H1 (cell line): ENCODE measurements around the gene SLC16A8. TPM values are rescaled to one million over a fixed set of nuclear protein-coding genes. Genes with fewer than 3 reads are reported as not detected.

Experiments
- ASH2L ChIP-seq: fragments of 200-600, 300-600 bp; sonication (generic); IDR thresholded peaks from one replicate; pipeline ENCODE4 v1.7.1; 2017; ENCODE audit warnings: low read length
- BCL11A ChIP-seq, 2 experiments: IDR thresholded peaks; one replicate each; pipeline ENCODE4 v1.6.1; 2011; ENCODE audit warnings: low read depth in 2 of 2, low read length in 2 of 2, mild to moderate bottlenecking in 2 of 2
- CBX5 ChIP-seq: fragments of 300-800, 300-1000 bp; sonication (generic); IDR thresholded peaks from 2 replicates; pipeline ENCODE4 v1.7.1; 2016; ENCODE audit warnings: antibody characterized with exemption, low read length, low read depth
- CREB1 ChIP-seq: IDR thresholded peaks from 2 replicates; pipeline ENCODE4 v1.6.1; 2012; ENCODE audit warnings: inconsistent platforms
- EGR1 ChIP-seq: IDR thresholded peaks from 2 replicates; pipeline ENCODE4 v1.6.1; 2011; ENCODE audit warnings: low read depth, low read length, borderline replicate concordance
- EP300 ChIP-seq, 2 experiments: IDR thresholded peaks; 1 replicate in 1 of 2; 2 replicates in 1 of 2; pipeline ENCODE4 v1.6.1; 2011 to 2012; ENCODE audit warnings: low read depth in 2 of 2, low read length in 2 of 2, mild to moderate bottlenecking in 2 of 2, borderline replicate concordance in 1 of 2, inconsistent platforms in 1 of 2, moderate library complexity in 1 of 2
- EZH2 ChIP-seq: fragments of 200-600 bp; sonication (generic); IDR thresholded peaks from 2 replicates; pipeline ENCODE4 v1.7.1; 2012; ENCODE audit warnings: low read depth, mild to moderate bottlenecking, moderate library complexity, low read length, inconsistent platforms; ENCODE audit not compliant: severe bottlenecking
- GABPA ChIP-seq: IDR thresholded peaks from 2 replicates; pipeline ENCODE4 v1.6.1; 2011; ENCODE audit warnings: mild to moderate bottlenecking, low read length, moderate library complexity, borderline replicate concordance; ENCODE audit not compliant: insufficient read depth
- HDAC2 ChIP-seq, 2 experiments: fragments of 300-600 bp in 1 of 2; sonication (generic) in 1 of 2; IDR thresholded peaks; 2 replicates each; pipeline ENCODE4 v1.6.1; 2011 to 2012; ENCODE audit warnings: low read depth in 2 of 2, low read length in 2 of 2, mild to moderate bottlenecking in 2 of 2, moderate library complexity in 2 of 2, borderline replicate concordance in 1 of 2, inconsistent platforms in 1 of 2
- JUN ChIP-seq: IDR thresholded peaks from 2 replicates; pipeline ENCODE4 v1.6.1; 2011; ENCODE audit warnings: low read depth, mild to moderate bottlenecking, improper control_type of control experiment, low read length
- JUND ChIP-seq: IDR thresholded peaks from 2 replicates; pipeline ENCODE4 v1.6.1; 2011; ENCODE audit warnings: mild to moderate bottlenecking, improper control_type of control experiment, low read length
- KDM4A ChIP-seq: IDR thresholded peaks from one replicate; pipeline ENCODE4 v1.7.1; 2012; ENCODE audit warnings: low read depth, mild to moderate bottlenecking, moderate library complexity, low read length, inconsistent platforms; ENCODE audit not compliant: severe bottlenecking
- NANOG ChIP-seq: IDR thresholded peaks from 2 replicates; pipeline ENCODE4 v1.6.1; 2011; ENCODE audit warnings: low read length, low read depth, mild to moderate bottlenecking, inconsistent platforms; ENCODE audit not compliant: insufficient read depth, poor library complexity, severe bottlenecking
- NRF1 ChIP-seq: IDR thresholded peaks from 2 replicates; pipeline ENCODE4 v1.6.1; 2011; ENCODE audit warnings: mild to moderate bottlenecking, low read depth, low read length, improper control_type of control experiment
- POLR2AphosphoS5 ChIP-seq: IDR thresholded peaks from 2 replicates; pipeline ENCODE4 v1.6.1; 2011; ENCODE audit warnings: low read depth, low read length
- RAD21 ChIP-seq, 2 experiments: IDR thresholded peaks in 1 of 2; conservative IDR thresholded peaks in 1 of 2; 2 replicates each; pipeline ENCODE4 v1.6.1; 2011; ENCODE audit warnings: low read depth in 2 of 2, low read length in 2 of 2, improper control_type of control experiment in 1 of 2, inconsistent platforms in 1 of 2, mild to moderate bottlenecking in 1 of 2, moderate library complexity in 1 of 2
- RBBP5 ChIP-seq: IDR thresholded peaks from 2 replicates; pipeline ENCODE4 v1.7.1; 2012; ENCODE audit warnings: low read depth, mild to moderate bottlenecking, inconsistent platforms, low read length, moderate library complexity, borderline replicate concordance
- RXRA ChIP-seq: IDR thresholded peaks from 2 replicates; pipeline ENCODE4 v1.6.1; 2011; ENCODE audit warnings: low read depth, mild to moderate bottlenecking, low read length, moderate library complexity; ENCODE audit not compliant: insufficient read depth
- SRF ChIP-seq: IDR thresholded peaks from 2 replicates; pipeline ENCODE4 v1.6.1; 2011; ENCODE audit warnings: mild to moderate bottlenecking, low read depth, low read length, moderate library complexity
- SUZ12 ChIP-seq: fragments of 200-600 bp; sonication (generic); IDR thresholded peaks from 2 replicates; pipeline ENCODE4 v1.6.1; 2012; ENCODE audit warnings: mild to moderate bottlenecking, inconsistent platforms, low read length, moderate library complexity, mixed read lengths
- TAF7 ChIP-seq: optimal IDR thresholded peaks from 2 replicates; pipeline ENCODE3; 2011; ENCODE audit warnings: low read depth, mild to moderate bottlenecking, inconsistent platforms, low read length, moderate library complexity, borderline replicate concordance
- TBP ChIP-seq: IDR thresholded peaks from 2 replicates; pipeline ENCODE4 v1.6.1; 2011; ENCODE audit warnings: low read depth, low read length, improper control_type of control experiment
- polyA plus RNA-seq, 7 experiments: library from polyadenylated mRNA; depleted of rRNA in 3 of 7; stranded (reverse) in 5 of 7; unstranded in 2 of 7; fragments of >200 nt in 5 of 7; fragments of 200-250 nt in 2 of 7; gene quantifications; 1 replicate in 5 of 7; 2 replicates in 1 of 7; 4 replicates in 1 of 7; pipeline versions ENCODE4 v1.2.1 to v1.2.3, GENCODE V29; 2011 to 2013; ENCODE audit warnings: missing spikeins in 2 of 7, mixed read lengths in 2 of 7
- total RNA-seq: library from RNA; stranded (reverse); fragmentation: NEBNext Ultra II Directional; extraction: Animal tissue kit (Norgen Biotek cat#: 25700); gene quantifications from 2 replicates; pipeline ENCODE4 v1.2.1, GENCODE V29; 2021

SLC16A8 gene
- total and polyA plus RNA-seq, 2 of the 8 experiments (the other 6 are each of a cell fraction or from before 2014, with no cell fraction given), result 0.70 TPM; not detected in 1

- peak; percentile 78 for TF ChIP-seq TAF7
- 0 out of 2 replicates have a peak, but pooled peaks have one; percentile 60 for TF ChIP-seq RBBP5
- no peak for TF ChIP-seq EP300 (IDR thresholded peaks at IDR 0.05; ENCODE audit: borderline replicate concordance in 1 of 2, low read depth in 2 of 2, low read length in 2 of 2)
- no peak for TF ChIP-seq BCL11A (IDR thresholded peaks at IDR 0.05; ENCODE audit: low read depth in 2 of 2, low read length in 2 of 2)
- no peak for TF ChIP-seq CBX5
- no peak for TF ChIP-seq SUZ12
- peak; percentile 84 for TF ChIP-seq TBP
- TF ChIP-seq RXRA, result no peak
- peak; percentile 94 for TF ChIP-seq KDM4A
- TF ChIP-seq POLR2AphosphoS5, result peak; percentile 65
- peak; percentile 95 for TF ChIP-seq GABPA
- no peak for TF ChIP-seq JUN
- TF ChIP-seq ASH2L, result peak; percentile 76
- TF ChIP-seq EGR1, result no peak
- TF ChIP-seq SRF, result no peak
- no peak for TF ChIP-seq NANOG
- TF ChIP-seq EZH2, result no peak
- TF ChIP-seq CREB1, result peak; percentile 93
- TF ChIP-seq HDAC2 (IDR thresholded peaks at IDR 0.05; ENCODE audit: borderline replicate concordance in 1 of 2, low read depth in 2 of 2, low read length in 2 of 2), result 0 out of 4 replicates have a peak, but pooled peaks of 1 of the 2 experiments have one; percentile 57
- no peak for TF ChIP-seq JUND
- TF ChIP-seq NRF1, result peak; percentile 11; the same call in 1 of the 2 replicates
- TF ChIP-seq RAD21 (IDR thresholded peaks at IDR 0.05 in 1 of 2, conservative IDR thresholded peaks at IDR 0.05 in 1 of 2; ENCODE audit: low read depth in 2 of 2, low read length in 2 of 2), result no peak
Observed at GRCh38 chr22:38056969-38057891, 26.8 kb downstream of the SLC16A8 start, which contains the start of gene PICK1 (continued).
